Thyroid gland (tissue), 4 donors: ENCODE measurements around the gene RGPD3. TPM values are rescaled to one million over a fixed set of nuclear protein-coding genes. Genes with fewer than 3 reads are reported as not detected.

ENCODE experiments used
- DNase-seq, 2 donors: peaks; one replicate each; pipeline ENCODE4 v3.0.0-alpha.2; 2019
- H3K27ac ChIP-seq, 3 donors: fragments of 200-600 bp; sonication (generic); 1 replicate in 2 of 3; 2 replicates in 1 of 3; pipeline ENCODE4 v1.5.1; 2016 to 2019; ENCODE audit warnings: mild to moderate bottlenecking in 1 of 3, moderate library complexity in 1 of 3
- H3K27me3 ChIP-seq: fragments of 200-600 bp; sonication (generic); one replicate; pipeline ENCODE4 v1.5.1; 2019
- H3K36me3 ChIP-seq, 2 donors: fragments of 200-600 bp; sonication (generic); one replicate each; pipeline ENCODE4 v1.5.1; 2016 to 2019
- H3K4me1 ChIP-seq, 2 donors: fragments of 200-600 bp; sonication (generic); one replicate each; pipeline ENCODE4 v1.5.1; 2017 to 2019
- H3K4me3 ChIP-seq, 3 donors: fragments of 200-600 bp; sonication (generic); replicated peaks in 1 of 3; 1 replicate in 2 of 3; 2 replicates in 1 of 3; pipeline ENCODE4 v1.5.1; 2016; ENCODE audit warnings: mild to moderate bottlenecking in 1 of 3
- H3K9me3 ChIP-seq: fragments of 200-600 bp; sonication (generic); one replicate; pipeline ENCODE4 v1.5.1; 2017
- POLR2A ChIP-seq, 2 donors: fragments of 450-650 bp; IDR thresholded peaks; one replicate each; pipeline ENCODE4 v1.6.1; 2017; ENCODE audit warnings: antibody characterized with exemption in 2 of 2, mild to moderate bottlenecking in 2 of 2, moderate library complexity in 1 of 2
- WGBS, 2 donors: methylation state at CpG; one replicate each; pipeline ENCODE4 v1.1.5; 2017; 5-methylcytosine and 5-hydroxymethylcytosine counted together
- intact Hi-C: fragments of 100-400 bp; cut with DNase I; formaldehyde crosslinking; loops from one replicate; pipeline ENCODE4 v1.15.1; 2023
- total RNA-seq, 4 donors: library from RNA; depleted of rRNA; stranded (reverse); fragments of >200 nt; gene quantifications; one replicate each; pipeline ENCODE4 v1.2.3, GENCODE V29; 2016
- TF ChIP-seq, protein P1 (sequence below), 6 experiments: fragments of 200-600 bp in 3 of 6; fragments of 450-650 bp in 3 of 6; sonication (generic) in 3 of 6; IDR thresholded peaks; one replicate each; pipeline ENCODE4 v1.5.1; 2016 to 2019; ENCODE audit warnings: antibody characterized with exemption in 6 of 6, mild to moderate bottlenecking in 2 of 6, inconsistent platforms in 1 of 6, moderate library complexity in 1 of 6

Gene RGPD3
- total RNA-seq, 4 donors from 2014 or later: 0.63 to 1.2 (median 0.70) TPM

DNA sequence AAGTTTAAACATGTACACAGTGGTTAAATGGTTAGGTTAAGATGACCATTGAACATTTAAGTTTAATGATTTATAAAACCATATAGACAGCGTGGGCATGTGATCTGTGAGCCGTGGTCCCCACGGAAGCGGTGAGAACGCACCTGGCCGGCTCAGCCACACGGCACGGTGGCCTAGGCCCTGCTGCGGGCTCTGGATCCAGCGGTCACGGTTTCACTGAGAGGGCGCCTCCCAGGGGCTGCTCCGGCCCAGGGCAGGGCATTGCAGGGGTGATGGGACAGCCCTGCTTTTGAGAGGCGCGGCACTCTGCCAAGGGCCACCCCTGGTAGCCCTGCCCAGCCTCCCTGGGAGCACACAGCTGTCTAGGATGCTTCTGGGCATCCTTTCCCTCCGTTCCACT lies 124.9 kb downstream of the RGPD3 start:
- H3K27me3 ChIP-seq: no peaks in the 10 kb centered on the region
- no peak for DNase-seq
- TF ChIP-seq, protein P1, sequence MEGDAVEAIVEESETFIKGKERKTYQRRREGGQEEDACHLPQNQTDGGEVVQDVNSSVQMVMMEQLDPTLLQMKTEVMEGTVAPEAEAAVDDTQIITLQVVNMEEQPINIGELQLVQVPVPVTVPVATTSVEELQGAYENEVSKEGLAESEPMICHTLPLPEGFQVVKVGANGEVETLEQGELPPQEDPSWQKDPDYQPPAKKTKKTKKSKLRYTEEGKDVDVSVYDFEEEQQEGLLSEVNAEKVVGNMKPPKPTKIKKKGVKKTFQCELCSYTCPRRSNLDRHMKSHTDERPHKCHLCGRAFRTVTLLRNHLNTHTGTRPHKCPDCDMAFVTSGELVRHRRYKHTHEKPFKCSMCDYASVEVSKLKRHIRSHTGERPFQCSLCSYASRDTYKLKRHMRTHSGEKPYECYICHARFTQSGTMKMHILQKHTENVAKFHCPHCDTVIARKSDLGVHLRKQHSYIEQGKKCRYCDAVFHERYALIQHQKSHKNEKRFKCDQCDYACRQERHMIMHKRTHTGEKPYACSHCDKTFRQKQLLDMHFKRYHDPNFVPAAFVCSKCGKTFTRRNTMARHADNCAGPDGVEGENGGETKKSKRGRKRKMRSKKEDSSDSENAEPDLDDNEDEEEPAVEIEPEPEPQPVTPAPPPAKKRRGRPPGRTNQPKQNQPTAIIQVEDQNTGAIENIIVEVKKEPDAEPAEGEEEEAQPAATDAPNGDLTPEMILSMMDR (IDR thresholded peaks at IDR 0.05): no peak
- no peak for TF ChIP-seq POLR2A (IDR thresholded peaks at IDR 0.05)
- H3K27ac ChIP-seq: no peak overlapping the region
- H3K4me1 ChIP-seq: no peaks in the 10 kb centered on the region
- WGBS, 2 donors: 93 to 96% methylated on average over 15 to 16 of the region's 16 CpGs
- intact Hi-C loops: no loop called here
- no peak overlapping the region for H3K4me3 ChIP-seq
- H3K36me3 ChIP-seq: no peaks in the 10 kb centered on the region
- no peaks in the 10 kb centered on the region for H3K9me3 ChIP-seq

DNA sequence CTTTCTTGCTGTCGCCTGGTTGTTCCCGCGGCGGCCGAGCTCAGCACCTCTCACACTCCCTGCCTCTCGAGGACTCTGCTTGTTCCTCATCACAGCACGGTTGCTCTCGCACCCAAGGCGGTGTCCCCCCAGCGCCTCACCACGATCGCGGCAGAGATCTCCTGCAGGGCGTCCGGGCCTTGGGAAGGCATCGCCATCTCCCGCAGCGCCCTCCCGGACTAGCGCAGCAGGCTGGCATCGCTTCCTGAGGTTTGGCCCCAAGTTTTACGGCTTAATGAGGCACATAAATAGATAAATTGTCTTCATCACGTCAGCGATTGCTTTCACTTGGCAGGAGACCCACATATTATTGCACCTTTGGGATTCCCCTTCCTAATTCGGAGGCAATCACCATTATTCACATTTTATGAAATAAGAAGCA lies 125.4 kb downstream of the RGPD3 start:
- Histone ChIP-seq H3K36me3 (no peaks in the 10 kb centered on the region), H3K9me3 (no peaks in the 10 kb centered on the region), H3K27me3 (no peaks in the 10 kb centered on the region), H3K27ac (no peak overlapping the region), H3K4me3 (no peak overlapping the region), H3K4me1 (no peaks in the 10 kb centered on the region)
- DNase-seq: no peak
- WGBS, 2 donors: 90 to 93% methylated on average over 24 to 25 of the region's 25 CpGs
- intact Hi-C loops: no loop called here
- TF ChIP-seq, protein P1 (IDR thresholded peaks at IDR 0.05): no peak
- TF ChIP-seq POLR2A (IDR thresholded peaks at IDR 0.05): no peak

DNA sequence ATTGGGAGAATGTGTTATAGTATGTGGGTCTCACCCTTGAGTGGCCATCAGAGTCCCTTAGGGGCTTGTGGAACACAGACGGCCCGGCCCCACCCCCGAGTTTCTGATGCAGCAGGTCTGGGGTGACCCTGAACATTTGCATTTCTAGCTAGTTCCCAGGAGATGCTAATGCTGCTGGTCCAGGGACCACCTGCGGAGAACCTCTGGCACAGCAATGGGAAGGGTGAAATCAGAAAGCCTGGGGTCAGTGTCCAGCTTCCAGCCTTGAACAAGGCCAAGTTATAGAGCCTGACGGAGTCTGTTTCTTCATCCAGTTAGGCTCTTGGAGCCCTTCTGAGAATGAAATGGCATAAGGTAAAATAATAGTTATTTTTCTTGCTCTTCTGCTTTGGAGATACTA lies 126.5 kb downstream of the RGPD3 start:
- Histone ChIP-seq H3K36me3 (no peaks in the 10 kb centered on the region), H3K27me3 (no peaks in the 10 kb centered on the region), H3K27ac (no peak overlapping the region), H3K4me3 (no peak overlapping the region), H3K4me1 (no peaks in the 10 kb centered on the region), H3K9me3 (no peaks in the 10 kb centered on the region)
- 91% methylated on average over 5 of the region's 5 CpGs for WGBS, 2 donors
- no peak for DNase-seq
- TF ChIP-seq, protein P1 (IDR thresholded peaks at IDR 0.05): no peak
- TF ChIP-seq POLR2A (IDR thresholded peaks at IDR 0.05): no peak
- intact Hi-C loops: no loop called here

Other genes with a start within 250 kb of the RGPD3 start
- gene CD8B2, start 19.0 kb upstream of the RGPD3 start, total RNA-seq: under 1 TPM in 1 of 4 donors, not detected in 3; 0.24 TPM